ENCODE data around the gene ULK1. TPM values are rescaled to one million over a fixed set of nuclear protein-coding genes. Genes with fewer than 3 reads are reported as not detected.

The ULK1 gene
- polyA plus RNA-seq, 1 donor (not counting 4 experiments of a cell fraction or from before 2014, with no cell fraction given), result 2.3 TPM

DNA sequence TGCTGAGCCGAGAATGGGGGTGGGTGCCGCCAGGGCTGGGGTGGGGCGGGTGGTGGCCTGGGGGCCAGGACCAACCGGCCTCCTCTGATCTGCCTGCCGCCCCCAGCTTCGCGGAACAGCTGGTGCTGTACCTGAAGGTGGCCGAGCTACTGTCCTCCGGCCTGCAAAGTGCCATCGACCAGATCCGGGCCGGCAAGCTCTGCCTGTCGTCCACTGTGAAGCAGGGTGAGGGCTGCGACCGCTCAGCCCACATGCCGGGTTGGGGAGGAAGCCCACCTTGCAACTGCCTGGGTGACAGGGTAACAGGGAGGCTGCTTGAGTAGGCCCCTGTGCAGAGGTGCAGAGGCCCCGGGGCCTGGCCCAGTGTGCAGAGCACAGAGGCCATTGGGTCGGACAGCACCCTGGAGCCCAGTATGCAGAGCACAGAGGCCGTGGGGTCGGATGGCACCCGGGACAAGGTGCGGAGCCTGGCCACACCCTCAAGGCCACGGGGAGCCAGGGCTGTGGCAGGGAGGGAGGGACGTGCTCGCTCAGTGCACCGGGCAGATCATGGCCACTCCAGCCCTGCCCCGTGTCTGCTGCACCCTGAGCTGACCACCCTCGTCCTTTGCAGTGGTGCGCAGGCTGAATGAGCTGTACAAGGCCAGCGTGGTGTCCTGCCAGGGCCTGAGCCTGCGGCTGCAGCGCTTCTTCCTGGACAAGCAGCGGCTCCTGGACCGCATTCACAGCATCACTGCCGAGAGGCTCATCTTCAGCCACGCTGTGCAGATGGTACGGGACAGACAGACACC is 25.1 kb downstream of the ULK1 start:
- TF ChIP-seq, protein P1, sequence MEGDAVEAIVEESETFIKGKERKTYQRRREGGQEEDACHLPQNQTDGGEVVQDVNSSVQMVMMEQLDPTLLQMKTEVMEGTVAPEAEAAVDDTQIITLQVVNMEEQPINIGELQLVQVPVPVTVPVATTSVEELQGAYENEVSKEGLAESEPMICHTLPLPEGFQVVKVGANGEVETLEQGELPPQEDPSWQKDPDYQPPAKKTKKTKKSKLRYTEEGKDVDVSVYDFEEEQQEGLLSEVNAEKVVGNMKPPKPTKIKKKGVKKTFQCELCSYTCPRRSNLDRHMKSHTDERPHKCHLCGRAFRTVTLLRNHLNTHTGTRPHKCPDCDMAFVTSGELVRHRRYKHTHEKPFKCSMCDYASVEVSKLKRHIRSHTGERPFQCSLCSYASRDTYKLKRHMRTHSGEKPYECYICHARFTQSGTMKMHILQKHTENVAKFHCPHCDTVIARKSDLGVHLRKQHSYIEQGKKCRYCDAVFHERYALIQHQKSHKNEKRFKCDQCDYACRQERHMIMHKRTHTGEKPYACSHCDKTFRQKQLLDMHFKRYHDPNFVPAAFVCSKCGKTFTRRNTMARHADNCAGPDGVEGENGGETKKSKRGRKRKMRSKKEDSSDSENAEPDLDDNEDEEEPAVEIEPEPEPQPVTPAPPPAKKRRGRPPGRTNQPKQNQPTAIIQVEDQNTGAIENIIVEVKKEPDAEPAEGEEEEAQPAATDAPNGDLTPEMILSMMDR (optimal IDR thresholded peaks at IDR 0.05 in 1 of 3, IDR thresholded peaks at IDR 0.05 in 1 of 3, conservative IDR thresholded peaks at IDR 0.05 in 1 of 3; ENCODE audit: extremely low read depth in 1 of 3, insufficient read depth in 2 of 3, low read length in 3 of 3), result no peak
- TF ChIP-seq EZH2 (IDR thresholded peaks at IDR 0.05; ENCODE audit: low read length), result no peak
- dilution Hi-C loops (cut with MboI; ENCODE audit: extremely low pct_ligation_motif_present, low sequenced_read_pairs), result no loop called here
- Histone ChIP-seq H3K4me1 (ENCODE audit: control insufficient read depth, extremely low read depth, insufficient read depth, low read length) (no peaks in the 10 kb centered on the region), H3K9me3 (ENCODE audit: control insufficient read depth, low read depth, low read length) (no peaks in the 10 kb centered on the region), H3K36me3 (ENCODE audit: control insufficient read depth in 2 of 2, extremely low read depth in 1 of 2, insufficient read depth in 2 of 2, low read length in 2 of 2) (peaks cover 0 to 30% of the 10 kb centered on the region in 2 experiments), H3K4me3 (ENCODE audit: control insufficient read depth in 2 of 3, extremely low read depth in 1 of 3, insufficient read depth in 2 of 3, low read depth in 1 of 3, low read length in 3 of 3) (no peak overlapping the region), H3K27ac (ENCODE audit: control insufficient read depth, insufficient read depth, low read length) (no peak overlapping the region), H3K4me2 (ENCODE audit: control insufficient read depth, extremely low read depth, insufficient read depth, low read depth, low read length) (no peak overlapping the region), H2AFZ (ENCODE audit: control insufficient read depth, low read length) (no peak overlapping the region), H3K27me3 (ENCODE audit: control insufficient read depth, extremely low read depth, insufficient read depth, low read length) (no peaks in the 10 kb centered on the region), H3K9ac (ENCODE audit: control insufficient read depth, extremely low read depth, insufficient read depth, low read length) (no peak overlapping the region), H4K20me1 (ENCODE audit: control insufficient read depth, extremely low read depth, insufficient read depth, low read length) (no peaks in the 10 kb centered on the region), H3K9me1 (ENCODE audit: control insufficient read depth, extremely low read depth, insufficient read depth, low read length) (no peaks in the 10 kb centered on the region), H3K79me2 (ENCODE audit: control insufficient read depth, insufficient read depth, low read length) (no peaks in the 10 kb centered on the region)
- DNase-seq (ENCODE audit: low read depth, low spot score) (no peak), FAIRE-seq (no peak)

DNA sequence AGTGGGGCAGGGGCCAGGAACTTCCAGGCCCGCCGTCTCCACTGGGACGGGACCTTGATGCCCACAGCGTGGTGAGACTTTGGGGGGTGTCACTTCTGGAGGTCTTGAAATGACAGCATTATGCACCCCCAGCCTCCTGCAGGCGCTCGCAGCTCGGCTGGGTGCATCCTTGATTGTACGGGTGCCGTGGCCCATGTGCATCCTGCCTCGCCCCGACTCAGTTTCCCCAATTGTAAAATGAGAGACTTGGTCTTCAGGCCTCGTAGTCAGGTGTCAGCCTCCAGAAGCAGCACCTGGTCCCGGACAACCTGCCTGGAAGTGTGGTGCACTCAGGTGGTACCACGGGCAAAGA is 25.7 kb downstream of the ULK1 start:
- TF ChIP-seq, protein P1 (optimal IDR thresholded peaks at IDR 0.05 in 1 of 3, IDR thresholded peaks at IDR 0.05 in 1 of 3, conservative IDR thresholded peaks at IDR 0.05 in 1 of 3; ENCODE audit: extremely low read depth in 1 of 3, insufficient read depth in 2 of 3, low read length in 3 of 3), result no peak
- no peak for TF ChIP-seq EZH2 (IDR thresholded peaks at IDR 0.05; ENCODE audit: low read length)
- Histone ChIP-seq H3K9me3 (ENCODE audit: control insufficient read depth, low read depth, low read length) (no peaks in the 10 kb centered on the region), H3K9me1 (ENCODE audit: control insufficient read depth, extremely low read depth, insufficient read depth, low read length) (no peaks in the 10 kb centered on the region), H3K9ac (ENCODE audit: control insufficient read depth, extremely low read depth, insufficient read depth, low read length) (no peak overlapping the region), H3K4me1 (ENCODE audit: control insufficient read depth, extremely low read depth, insufficient read depth, low read length) (no peaks in the 10 kb centered on the region), H3K27ac (ENCODE audit: control insufficient read depth, insufficient read depth, low read length) (no peak overlapping the region), H3K36me3 (ENCODE audit: control insufficient read depth in 2 of 2, extremely low read depth in 1 of 2, insufficient read depth in 2 of 2, low read length in 2 of 2) (peaks cover 0 to 27% of the 10 kb centered on the region in 2 experiments), H4K20me1 (ENCODE audit: control insufficient read depth, extremely low read depth, insufficient read depth, low read length) (no peaks in the 10 kb centered on the region), H3K4me2 (ENCODE audit: control insufficient read depth, extremely low read depth, insufficient read depth, low read depth, low read length) (no peak overlapping the region), H3K27me3 (ENCODE audit: control insufficient read depth, extremely low read depth, insufficient read depth, low read length) (no peaks in the 10 kb centered on the region), H2AFZ (ENCODE audit: control insufficient read depth, low read length) (no peak overlapping the region), H3K4me3 (ENCODE audit: control insufficient read depth in 2 of 3, extremely low read depth in 1 of 3, insufficient read depth in 2 of 3, low read depth in 1 of 3, low read length in 3 of 3) (no peak overlapping the region), H3K79me2 (ENCODE audit: control insufficient read depth, insufficient read depth, low read length) (no peaks in the 10 kb centered on the region)
- dilution Hi-C loops (cut with MboI; ENCODE audit: extremely low pct_ligation_motif_present, low sequenced_read_pairs), result no loop called here
- DNase-seq (ENCODE audit: low read depth, low spot score) (no peak), FAIRE-seq (no peak)
